GM18499 (cell line): ENCODE results near the gene FAM171A2.

Source experiments
- ATAC-seq: cut with Tn5 transposase; IDR thresholded peaks from one replicate; pipeline ENCODE4 v1.9.1; 2021; ENCODE audit warnings: moderate number of reproducible peaks; ENCODE audit not compliant: insufficient read depth, unreplicated experiment

FAM171A2 gene

DNA sequence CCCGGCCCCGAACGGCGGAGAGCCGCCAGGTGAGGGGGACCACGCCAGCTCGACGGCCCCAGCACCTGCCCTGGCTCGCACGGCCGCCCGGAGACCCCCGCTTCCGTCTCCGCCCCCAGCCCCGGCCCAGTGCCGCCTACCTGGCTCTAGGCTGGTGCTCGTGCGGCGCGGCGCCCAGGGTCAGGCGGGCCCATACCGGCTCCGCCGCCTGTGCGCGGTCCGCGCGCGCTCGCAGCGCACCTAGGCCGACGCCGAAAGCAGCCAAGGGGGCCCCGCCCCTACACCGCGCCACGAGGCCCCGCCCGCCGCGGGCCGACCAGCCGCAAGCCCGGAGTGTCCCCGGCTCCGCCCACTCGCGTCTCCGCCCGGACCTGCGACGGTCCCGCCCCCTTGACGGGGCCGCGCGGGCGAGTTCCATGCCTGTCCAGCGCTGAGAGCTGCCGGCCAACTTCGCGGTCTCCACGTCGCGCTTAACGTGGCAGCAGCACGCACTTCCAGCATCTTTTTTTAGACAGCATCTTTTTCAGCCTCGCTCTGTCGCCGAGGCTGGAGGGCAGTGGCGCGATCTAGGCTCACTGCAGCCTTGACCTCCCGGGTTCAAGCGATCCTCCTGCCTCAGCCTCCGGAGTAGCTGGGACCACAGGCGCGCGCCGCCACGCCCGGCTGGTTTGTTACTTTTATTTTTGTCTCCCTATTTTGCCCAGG, 38.9 kb downstream of the FAM171A2 start, which contains the start of gene SLC25A39:
Gene SLC25A39, minus strand, starts transcription at position 253 of the 705 bp plus-strand sequence. CDS start 1,261 bp downstream, outside the sequence.
- ATAC-seq, result peak; percentile 36

DNA sequence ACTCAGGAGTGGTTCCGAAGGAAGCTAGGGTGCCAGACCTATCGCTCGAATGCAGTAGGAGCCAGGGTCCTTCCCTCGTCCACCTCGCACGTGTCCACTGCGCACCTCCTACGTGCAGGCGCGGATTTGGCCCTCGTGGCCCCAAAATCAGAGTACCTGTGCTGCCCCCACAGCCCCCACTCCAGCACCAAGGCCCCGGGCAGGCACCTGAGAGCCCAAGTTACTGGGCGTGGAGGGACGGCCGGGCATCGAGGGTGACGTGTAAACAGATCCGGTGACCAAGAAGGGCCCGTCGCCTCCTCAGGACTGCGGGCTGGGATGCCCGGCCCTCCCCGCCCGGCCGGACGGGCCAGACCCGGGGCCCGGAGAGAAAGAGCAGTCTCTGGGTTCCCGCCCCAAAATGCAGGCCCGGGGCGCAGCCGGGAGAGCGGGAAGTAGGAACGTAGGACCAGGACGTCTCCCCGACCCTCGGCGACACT, 39.5 kb downstream of the FAM171A2 start:
- no peak for ATAC-seq

DNA sequence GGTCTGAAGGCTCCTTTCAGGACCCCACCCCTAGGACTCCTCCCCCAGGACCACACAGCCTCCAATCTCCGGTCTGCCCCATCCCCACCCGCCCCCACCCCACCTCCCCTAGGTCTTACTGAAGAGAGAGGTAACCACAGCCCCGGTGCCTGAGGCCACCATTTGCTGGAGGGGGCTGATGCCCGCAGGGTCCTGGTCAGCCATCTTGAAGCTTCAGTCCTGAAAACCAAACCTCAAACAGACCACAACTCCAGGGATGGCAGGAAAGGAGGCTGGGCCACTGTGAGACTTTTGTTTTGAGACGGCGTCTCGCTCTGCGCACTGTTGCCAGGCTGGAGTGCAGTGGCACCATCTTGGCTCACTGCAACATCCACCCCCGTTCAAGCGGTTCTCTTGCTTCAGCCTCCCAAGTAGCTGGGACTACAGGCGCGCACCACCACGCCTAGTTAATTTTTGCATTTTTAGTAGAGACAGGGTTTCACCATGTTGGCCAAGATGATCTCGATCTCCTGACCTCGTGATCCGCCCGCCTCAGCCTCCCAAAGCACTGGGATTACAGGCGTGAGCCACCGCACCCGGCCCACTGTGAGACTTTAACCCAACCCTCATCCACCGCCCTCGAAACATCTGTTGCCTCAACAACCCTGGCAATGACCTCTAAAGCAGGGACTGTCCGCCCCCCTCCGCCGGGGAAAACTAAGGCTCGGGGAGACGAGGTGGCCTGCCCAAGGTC, 40.1 kb downstream of the FAM171A2 start:
- ATAC-seq, result no peak

DNA sequence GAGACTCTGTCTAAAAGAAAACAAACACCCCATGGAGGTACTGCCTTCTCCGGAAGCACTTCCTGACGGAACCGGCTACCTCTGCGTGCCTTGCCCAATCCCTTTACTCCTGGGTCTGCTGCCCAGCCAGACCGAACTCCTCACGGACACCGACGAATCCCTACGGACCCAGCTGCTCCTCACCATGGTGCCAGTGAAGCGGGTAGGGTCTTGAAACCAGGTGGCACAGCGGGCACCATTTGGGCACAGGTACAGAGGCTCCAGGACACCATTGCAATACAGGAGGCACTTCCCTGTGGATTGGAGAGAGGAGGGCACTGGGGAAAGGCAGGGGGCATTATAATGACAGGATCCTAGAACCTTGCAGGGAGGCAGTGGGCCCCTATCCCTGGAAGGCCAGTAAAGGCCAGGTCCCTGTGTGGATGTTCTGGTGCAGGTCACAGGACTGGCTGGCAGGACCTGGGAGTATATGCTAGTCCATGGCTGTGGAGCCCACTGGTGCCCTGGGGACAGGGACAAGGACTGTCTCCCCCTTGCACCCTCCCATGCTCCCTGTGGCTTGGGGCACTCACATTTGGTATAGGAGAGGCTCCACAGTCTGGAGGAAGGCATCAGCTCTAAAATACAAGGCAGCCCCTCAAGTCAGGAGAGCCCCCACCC, 41.3 kb downstream of the FAM171A2 start:
- ATAC-seq, result no peak

DNA sequence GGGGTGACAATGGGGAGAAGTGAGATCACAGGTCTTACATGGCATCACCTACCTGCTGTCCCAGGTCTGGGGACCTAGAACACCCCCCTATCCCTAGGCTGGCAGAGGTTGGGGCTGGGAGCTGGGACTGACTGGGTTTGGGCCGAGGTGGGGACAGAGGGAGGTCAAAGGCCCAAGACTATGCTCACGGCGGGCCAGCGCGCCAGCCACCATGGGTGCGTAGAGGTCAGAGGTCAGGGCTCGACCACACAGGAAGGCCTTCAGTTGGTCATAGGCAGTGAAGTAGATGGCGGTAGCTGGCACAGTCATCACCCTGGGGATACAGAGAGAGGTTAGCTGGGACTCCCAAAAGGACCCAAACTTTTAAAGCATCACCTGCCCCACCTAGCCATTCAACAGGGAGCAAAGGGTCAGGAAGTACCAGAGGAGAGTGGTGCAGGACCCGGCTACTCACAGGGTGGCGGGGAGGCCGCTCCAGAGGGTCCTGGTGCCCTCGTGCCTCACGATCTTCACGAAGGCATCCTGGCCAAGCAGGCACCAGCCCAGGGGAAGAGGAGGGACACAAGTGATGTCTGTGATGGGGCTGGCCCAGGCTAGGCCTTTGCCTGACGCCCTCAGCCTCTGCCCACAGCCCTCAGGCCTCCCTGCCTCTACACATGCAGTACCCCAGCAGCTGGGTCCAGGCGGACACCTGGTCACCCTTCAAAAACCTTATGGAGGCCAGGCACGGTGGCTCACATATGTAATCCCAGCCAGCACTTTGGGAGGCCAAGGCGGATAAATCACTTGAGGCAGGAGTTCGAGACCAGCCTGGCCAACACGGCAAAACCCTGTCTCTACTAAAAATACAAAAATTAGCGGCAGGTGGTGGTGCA, 42.2 kb downstream of the FAM171A2 start:
- ATAC-seq, result no peak

DNA sequence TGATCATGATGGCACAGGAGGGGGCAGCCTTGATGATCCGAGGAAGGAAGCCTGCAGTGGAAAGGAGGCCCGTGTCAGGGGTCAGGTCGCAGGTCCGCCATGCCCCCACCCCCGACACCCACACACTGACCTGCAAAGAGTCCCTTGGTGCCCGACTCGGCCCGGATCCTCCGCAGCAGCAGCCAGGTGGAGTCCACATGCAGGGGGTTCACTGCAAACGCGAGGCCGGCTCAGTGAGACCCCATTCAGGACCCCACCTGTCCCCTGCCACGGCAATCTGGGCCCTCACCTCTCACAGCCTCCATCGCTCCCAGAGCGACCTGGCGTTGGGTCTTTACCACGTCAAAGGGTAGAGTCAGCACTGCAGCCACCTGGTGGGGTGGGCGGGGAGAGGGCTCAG, 43.6 kb downstream of the FAM171A2 start:
- no peak for ATAC-seq

DNA sequence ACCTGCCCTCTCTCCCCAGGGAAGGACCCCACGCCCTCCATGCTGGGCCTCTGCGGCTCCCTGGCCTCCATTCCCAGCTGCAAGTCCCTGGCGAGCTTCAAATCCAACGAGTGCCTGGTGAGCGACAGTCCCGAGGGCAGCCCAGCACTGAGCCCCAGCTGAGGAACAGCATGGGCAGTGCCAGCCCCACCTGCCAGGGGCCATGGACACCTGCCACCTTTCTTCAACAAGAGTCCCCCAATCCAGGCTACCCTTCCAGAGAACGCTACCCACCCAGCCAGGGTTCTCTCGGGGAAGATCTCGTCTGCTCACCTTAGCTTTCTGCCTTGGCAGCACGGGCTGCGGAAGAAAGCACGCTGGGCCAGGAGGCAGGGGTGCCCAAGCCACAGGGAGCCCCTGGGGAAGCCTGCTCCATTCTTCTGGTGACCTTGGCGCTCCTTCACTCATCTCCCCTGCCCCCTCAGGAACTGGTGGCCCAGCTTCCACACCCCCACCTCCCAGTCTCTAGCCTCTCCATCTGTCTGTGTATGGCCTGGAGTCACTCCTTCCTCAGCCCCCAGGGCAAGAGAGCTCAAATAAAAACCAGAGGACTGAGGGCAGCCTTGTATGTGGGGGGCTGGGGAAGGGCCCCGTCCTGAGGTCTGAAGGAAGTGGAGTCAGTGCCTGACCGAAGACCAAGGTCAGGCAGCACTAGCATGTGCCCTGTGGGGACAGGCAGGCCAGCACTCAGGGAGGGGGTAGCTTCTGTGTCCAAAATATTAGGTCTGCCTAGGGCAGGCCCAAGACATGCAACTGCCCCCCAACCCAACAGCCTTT, 45.4 kb downstream of the FAM171A2 start:
- ATAC-seq, result no peak

DNA sequence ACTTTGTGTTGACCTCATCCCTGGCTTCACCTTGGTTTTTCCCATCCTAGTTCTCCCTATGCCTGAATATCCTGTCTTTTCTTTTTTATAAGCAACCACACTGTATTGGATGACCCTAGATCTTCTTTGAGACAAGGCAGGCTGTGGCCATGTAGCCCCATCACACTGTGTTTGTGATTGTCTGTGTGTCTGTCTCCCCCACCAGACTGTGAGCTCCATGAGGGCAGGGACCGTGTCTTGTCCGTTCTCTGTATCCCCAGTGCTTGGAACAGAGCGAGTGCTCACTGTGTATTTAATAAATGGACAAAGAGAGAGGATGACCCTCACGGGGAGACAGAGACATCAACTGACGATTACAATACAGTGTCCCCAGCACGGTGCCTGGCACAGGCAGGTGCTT, 46.1 kb downstream of the FAM171A2 start:
- ATAC-seq, result no peak

DNA sequence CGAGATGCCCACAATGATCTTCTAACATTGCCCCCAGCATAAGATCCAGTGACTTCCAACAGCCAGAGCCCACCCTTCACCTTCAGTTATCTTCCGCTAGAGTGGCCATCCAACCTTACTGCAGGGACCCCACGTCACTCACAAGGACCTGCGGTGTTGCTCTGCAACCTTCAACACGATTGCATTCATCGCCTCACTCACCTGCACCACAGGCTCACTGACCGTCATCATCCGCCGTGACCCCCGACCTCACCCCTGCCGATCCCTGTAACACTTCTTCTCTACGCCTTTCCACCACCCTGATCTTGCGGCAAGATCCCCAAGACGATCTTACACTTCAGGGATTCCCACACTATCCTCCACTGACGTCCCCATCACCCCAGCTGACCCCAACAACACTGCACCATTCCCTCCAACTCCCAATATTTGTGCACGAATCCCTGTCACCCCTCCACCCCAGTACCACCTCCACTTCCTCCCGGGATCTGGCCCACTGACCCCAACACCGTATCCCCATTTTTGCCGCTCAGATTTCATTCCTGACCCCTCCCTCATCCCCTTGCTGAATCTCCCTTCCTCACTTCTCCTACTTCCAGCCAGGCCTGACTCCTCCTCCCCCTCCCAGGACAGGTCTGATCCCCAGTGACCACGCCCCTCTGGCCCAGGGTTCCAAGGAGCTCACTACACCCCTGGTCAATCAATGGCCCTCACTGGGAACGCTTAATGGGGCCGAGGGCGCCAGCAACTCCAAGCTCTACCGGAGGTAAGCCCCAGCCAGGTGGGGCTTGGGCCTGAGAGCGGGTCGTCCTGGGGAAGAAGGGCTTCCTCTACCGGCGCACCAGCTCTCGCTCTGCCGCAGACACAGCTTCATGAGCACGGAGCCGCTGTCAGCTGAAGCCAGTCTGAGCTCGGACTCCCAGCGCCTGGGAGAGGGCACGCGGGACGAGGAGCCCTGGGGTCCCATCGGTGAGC, 47.6 kb downstream of the FAM171A2 start:
- ATAC-seq, result no peak

DNA sequence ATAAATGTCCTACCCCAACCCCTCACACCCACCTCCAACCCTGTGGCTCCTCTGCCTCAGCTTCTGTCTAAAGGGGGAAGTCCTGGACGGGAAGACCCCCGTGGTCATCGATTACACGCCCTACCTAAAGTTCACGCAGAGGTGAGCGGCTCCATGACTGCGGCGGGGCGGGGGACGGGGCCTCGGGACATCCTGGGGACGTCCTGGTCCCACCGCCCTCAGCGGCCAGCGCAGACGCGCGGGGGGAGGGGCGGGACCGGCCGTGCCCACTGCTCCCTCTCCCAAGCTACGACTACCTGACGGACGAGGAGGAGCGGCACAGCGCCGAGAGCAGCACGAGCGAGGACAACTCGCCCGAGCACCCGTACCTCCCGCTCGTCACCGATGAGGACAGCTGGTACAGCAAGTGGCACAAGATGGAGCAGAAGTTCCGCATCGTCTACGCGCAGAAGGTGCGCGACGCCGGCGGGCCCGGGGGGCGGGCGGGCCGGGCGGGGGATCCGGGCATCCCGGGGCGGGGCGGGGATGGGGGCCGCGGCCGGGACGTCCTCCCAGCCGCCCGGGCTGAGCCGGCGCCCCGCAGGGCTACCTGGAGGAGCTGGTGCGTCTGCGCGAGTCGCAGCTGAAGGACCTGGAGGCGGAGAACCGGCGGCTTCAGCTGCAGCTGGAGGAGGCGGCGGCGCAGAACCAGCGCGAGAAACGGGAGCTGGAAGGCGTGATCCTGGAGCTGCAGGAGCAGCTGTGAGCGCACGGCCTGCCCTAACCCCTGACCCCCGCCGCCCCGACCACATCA, 48.6 kb downstream of the FAM171A2 start:
- no peak for ATAC-seq

DNA sequence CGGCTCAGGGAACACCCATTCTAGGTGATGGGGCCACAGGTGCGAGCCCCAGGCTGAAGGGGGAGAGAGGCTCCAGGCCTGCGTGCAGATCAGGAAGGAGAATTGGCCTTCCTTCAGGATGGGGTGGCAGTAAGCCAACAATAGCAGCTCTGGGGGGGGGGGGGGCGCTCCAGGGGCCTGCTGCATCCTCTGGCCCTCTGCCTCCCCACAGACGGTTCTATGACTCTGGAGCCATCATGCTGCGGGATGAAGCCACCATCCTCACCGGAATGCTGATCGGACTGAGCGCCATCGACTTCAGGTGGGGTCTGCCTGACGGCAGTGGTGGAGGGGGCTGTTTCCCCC, 49.2 kb downstream of the FAM171A2 start:
- ATAC-seq, result no peak

DNA sequence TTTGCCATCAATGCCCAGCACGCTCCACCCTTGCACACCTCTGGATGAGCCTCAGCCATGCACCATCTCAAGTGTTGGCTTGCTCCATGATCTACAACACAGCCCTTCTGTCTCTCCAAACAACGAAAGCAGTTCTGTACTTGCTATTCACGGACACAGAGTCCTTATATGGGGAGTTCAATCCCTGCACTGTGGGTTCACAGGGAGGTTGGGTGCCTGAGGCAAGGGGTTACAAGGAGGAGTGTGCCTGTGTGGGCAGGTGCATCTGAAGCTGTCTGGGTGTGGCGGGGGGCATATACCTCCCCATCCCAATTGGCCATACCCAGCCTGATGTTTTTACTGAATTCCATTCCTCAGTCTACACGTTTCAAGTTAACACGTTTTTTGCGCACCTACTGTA, 49.6 kb downstream of the FAM171A2 start:
- no peak for ATAC-seq

DNA sequence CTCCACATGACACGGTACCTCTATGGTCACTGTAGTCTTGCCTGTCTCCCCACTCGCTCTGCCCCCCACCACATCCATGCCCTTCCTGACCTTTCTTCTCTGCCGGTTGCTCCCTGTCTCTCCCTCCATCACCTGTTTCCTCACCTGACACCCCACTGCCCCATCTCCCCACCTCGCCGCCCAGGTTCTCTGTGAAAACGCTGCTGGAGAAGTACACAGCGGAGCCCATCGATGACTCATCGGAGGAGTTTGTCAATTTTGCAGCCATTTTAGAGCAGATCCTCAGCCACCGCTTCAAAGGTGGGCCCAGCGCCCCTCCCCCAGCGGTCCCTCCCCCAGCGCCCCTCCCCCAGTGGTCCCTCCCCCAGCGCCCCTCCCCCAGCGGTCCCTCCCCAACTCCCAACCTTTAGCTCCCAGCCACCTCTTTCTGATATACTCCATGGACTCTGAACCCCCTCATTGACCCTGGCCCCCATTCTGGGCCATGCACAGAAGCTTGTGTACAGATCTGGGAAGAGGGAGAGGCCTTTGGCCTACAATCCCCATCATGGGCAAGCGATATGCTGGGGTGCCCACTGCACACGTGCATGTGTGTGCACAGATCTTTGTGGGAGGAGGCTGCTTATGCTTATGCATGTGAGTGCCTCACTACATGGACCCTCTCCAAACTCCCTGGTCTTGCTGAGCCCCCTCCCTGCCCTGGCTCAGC, 51.1 kb downstream of the FAM171A2 start:
- ATAC-seq, result no peak

DNA sequence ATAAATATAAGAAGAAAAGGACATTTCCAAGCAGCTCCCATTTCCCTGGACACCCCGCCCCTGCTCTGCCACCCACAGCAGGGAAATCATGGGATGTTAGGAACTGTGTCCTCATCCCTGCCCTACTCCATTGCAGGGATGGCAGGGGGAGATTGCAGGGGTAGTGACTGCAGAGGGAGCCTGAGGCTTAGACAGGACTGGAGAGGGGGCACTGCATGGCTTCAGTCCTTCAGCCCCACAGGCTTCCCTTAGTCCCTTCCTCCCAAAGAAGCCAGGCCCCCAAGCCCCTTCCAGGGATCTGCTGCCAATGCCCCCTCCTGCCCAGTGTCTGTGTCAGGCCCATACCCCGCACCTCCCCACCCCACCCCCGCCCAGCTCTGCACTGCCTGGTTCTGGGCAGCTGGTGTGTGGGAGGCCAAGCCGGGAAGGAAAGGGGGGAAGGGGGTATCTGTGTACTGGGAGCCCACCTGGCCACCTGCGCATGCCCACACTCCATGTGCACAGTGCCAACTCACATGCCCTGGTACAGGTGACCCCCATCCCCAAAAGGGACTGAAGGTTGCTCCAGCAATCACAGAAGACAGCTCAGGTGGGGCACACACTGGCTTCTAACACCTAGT, 52.0 kb downstream of the FAM171A2 start:
- no peak for ATAC-seq

DNA sequence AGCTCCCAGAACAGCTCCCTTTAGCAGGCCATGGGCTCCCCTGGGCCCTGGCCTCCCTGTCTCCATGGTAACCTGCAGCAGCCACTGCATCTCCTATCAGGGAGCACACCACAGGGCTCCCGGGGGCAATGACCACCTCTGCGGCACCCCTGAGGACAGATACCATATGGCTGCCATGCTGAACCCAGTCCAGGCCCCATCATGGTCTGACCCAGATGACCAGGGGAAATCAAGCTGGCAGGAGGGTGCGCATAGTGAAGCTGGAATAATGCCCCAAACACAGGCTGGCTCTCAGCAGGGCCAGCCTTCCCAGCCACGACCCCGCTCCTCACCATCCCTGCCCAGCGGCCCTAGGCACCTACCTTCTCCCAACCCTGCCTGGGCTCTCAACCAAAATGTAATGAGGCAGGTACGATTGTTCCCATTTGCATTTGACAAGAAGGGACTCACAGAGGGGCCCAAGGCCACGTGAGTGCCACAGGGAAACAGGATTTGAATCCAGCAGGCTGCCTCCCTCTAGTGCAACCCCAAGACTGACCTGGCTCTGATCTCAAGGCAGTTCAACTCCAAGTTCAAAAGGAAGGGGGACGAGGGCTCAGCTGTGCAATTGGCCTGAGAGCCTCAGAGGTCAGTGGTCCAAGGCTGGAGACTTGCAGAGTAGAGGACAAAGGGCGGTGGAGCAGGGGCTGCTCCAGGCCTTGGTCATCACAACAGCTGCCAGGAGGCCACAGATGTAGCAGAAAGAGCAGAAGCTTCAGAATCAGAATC, 52.9 kb downstream of the FAM171A2 start:
- ATAC-seq, result no peak

DNA sequence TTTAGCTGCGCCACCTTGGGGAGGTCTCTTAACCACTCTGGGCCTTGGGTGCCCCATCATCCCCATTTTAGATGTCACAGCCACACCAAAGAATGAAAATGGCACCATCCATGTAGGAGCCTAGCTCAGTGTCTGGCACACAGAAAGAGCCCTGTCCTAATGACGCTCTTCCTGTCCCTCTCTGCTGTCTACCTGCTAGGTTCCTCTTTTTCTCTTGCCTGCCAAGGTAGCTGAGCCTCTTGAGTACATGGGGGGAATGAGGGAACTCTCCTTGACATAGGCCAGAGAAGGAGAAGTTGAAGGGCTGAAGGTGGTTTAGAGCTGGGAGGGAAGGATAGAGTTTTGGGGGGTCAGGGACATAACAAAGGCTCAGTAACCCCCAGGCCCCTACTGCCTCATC, 53.5 kb downstream of the FAM171A2 start:
- ATAC-seq, result no peak
